K562 (cell line): Measurements from ENCODE around the gene FUCA1. TPM values are rescaled to one million over a fixed set of nuclear protein-coding genes. Genes with fewer than 3 reads are reported as not detected.

Experiments used
- MECOM ChIP-seq: fragments of 250-450 bp; sonication (Bioruptor Pico); IDR thresholded peaks from 2 replicates; pipeline ENCODE4 v1.8.0; 2022; ENCODE audit warnings: inconsistent platforms
- NEUROD1 ChIP-seq: fragments of 150-350 bp; IDR thresholded peaks from 2 replicates; pipeline ENCODE4 v1.6.1; 2014; ENCODE audit warnings: borderline replicate concordance, low read length, low read depth; ENCODE audit not compliant: partially characterized antibody
- PRPF4 ChIP-seq: fragments of 200-400 bp; formaldehyde crosslinking; IDR thresholded peaks from one replicate; pipeline ENCODE4 v1.6.1; 2017; ENCODE audit warnings: low read length, low read depth, mild to moderate bottlenecking; ENCODE audit not compliant: insufficient read depth, poor library complexity, severe bottlenecking
- SIN3A ChIP-seq, 2 experiments: fragments of 150-350 bp in 1 of 2; IDR thresholded peaks; 2 replicates each; pipeline ENCODE4 v1.6.1; 2011 to 2016; ENCODE audit warnings: borderline replicate concordance in 2 of 2, low read depth in 2 of 2, low read length in 2 of 2, mild to moderate bottlenecking in 2 of 2, moderate library complexity in 2 of 2; ENCODE audit not compliant: control insufficient read depth in 1 of 2
- ZBTB34 ChIP-seq: fragments of 250-450 bp; sonication (Bioruptor Pico); IDR thresholded peaks from 2 replicates; pipeline ENCODE4 v1.8.0; 2021; ENCODE audit warnings: mild to moderate bottlenecking, moderate library complexity
- ZC3H4 ChIP-seq: sonication (generic); formaldehyde crosslinking; IDR thresholded peaks from 2 replicates; pipeline ENCODE4 v1.9.0; 2021; ENCODE audit warnings: missing genetic modification reagents, borderline replicate concordance
- ZNF174 ChIP-seq: fragments of 250-450 bp; sonication (Bioruptor Pico); IDR thresholded peaks from 2 replicates; pipeline ENCODE4 v1.4.0; 2020; ENCODE audit warnings: mild to moderate bottlenecking
- ZNF282 ChIP-seq: sonication (generic); formaldehyde crosslinking; IDR thresholded peaks from 2 replicates; pipeline ENCODE4 v1.8.1; 2023; ENCODE audit warnings: missing genetic modification reagents
- ZNF354B ChIP-seq: fragments of 250-450 bp; sonication (Bioruptor Pico); IDR thresholded peaks from 2 replicates; pipeline ENCODE4 v1.4.0; 2020
- ZNF407 ChIP-seq: fragments of 450-650 bp; IDR thresholded peaks from 2 replicates; pipeline ENCODE4 v1.6.1; 2016; ENCODE audit warnings: low read depth
- polyA plus RNA-seq, 8 experiments: library from polyadenylated mRNA; depleted of rRNA in 4 of 8; stranded (reverse) in 5 of 8; unstranded in 3 of 8; fragments of >200 nt; fragmentation: Nextera tagmentation in 2 of 8; fragmentation: Illumina TruSeq in 1 of 8; extraction: Ambion mirVana in 2 of 8; extraction: Trizol in 1 of 8; gene quantifications; 2 replicates each; pipeline versions ENCODE4 v1.2.1 to v1.2.3, GENCODE V29; 2011 to 2014; ENCODE audit warnings: inconsistent platforms in 1 of 8, missing spikeins in 1 of 8
- total RNA-seq, 7 experiments: library from RNA; depleted of rRNA in 6 of 7; stranded (reverse); fragments of >200 nt in 6 of 7; fragmentation: Illumina TruSeq in 2 of 7; extraction: Trizol in 2 of 7; gene quantifications; 2 replicates each; pipeline versions ENCODE4 v1.2.1 to v1.2.3, GENCODE V29; 2011 to 2021; ENCODE audit warnings: low replicate concordance in 1 of 7
- TF ChIP-seq, protein P1 (sequence below): sonication (generic); formaldehyde crosslinking; IDR thresholded peaks from 2 replicates; pipeline ENCODE4 v1.9.0; 2022; ENCODE audit warnings: mild to moderate bottlenecking, missing genetic modification reagents
- TF ChIP-seq, protein P2 (sequence below): fragments of 250-450 bp; sonication (Bioruptor Pico); IDR thresholded peaks from 2 replicates; pipeline ENCODE4 v1.4.0; 2020; ENCODE audit warnings: mild to moderate bottlenecking

Gene FUCA1
- total and polyA plus RNA-seq, 9 of the 15 experiments (the other 6 are each of a cell fraction or from before 2014, with no cell fraction given): 7.0 to 20.5 (median 13.5) TPM

- TF ChIP-seq ZC3H4 (CRISPR knock-in tag): no peak
- no peak for TF ChIP-seq ZNF282 (CRISPR knock-in tag)
- TF ChIP-seq PRPF4: no peak
- no peak for TF ChIP-seq NEUROD1
- no peak for TF ChIP-seq ZBTB34 (CRISPR knock-in tag)
- no peak for TF ChIP-seq SIN3A (IDR thresholded peaks at IDR 0.05; ENCODE audit: borderline replicate concordance in 2 of 2, control insufficient read depth in 1 of 2, low read depth in 2 of 2, low read length in 2 of 2)
- TF ChIP-seq MECOM: no peak
- TF ChIP-seq, protein P1, sequence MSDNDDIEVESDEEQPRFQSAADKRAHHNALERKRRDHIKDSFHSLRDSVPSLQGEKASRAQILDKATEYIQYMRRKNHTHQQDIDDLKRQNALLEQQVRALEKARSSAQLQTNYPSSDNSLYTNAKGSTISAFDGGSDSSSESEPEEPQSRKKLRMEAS: peak; percentile 39; the same call in 1 of the 2 replicates
- TF ChIP-seq, protein P2, sequence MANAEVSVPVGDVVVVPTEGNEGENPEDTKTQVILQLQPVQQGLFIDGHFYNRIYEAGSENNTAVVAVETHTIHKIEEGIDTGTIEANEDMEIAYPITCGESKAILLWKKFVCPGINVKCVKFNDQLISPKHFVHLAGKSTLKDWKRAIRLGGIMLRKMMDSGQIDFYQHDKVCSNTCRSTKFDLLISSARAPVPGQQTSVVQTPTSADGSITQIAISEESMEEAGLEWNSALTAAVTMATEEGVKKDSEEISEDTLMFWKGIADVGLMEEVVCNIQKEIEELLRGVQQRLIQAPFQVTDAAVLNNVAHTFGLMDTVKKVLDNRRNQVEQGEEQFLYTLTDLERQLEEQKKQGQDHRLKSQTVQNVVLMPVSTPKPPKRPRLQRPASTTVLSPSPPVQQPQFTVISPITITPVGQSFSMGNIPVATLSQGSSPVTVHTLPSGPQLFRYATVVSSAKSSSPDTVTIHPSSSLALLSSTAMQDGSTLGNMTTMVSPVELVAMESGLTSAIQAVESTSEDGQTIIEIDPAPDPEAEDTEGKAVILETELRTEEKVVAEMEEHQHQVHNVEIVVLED (CRISPR knock-in tag): no peak
- TF ChIP-seq ZNF174: no peak
- 0 out of 2 replicates have a peak, but pooled peaks have one; percentile 11 for TF ChIP-seq ZNF407
- TF ChIP-seq ZNF354B: no peak
Measured at GRCh38 chr1:23810818-23811540, 57.1 kb downstream of the FUCA1 start (continued).
